WERI-Rb-1 (cell line): ENCODE data around the gene KCNJ3.
A peak's percentile ranks its signal among the peaks of the same experiment; 100 is the strongest.

Experiments
- DNase-seq: peaks from one replicate; pipeline ENCODE4 v3.0.0-alpha.2; 2020
- H3K27ac ChIP-seq: fragments of 250-450 bp; sonication (Bioruptor Pico); 2 replicates; pipeline ENCODE4 v1.5.1; 2020; ENCODE audit warnings: mild to moderate bottlenecking, moderate library complexity
- H3K27me3 ChIP-seq: fragments of 250-450 bp; sonication (Bioruptor Pico); 2 replicates; pipeline ENCODE4 v1.5.1; 2021; ENCODE audit warnings: mild to moderate bottlenecking, low read depth, moderate library complexity; ENCODE audit not compliant: insufficient read depth, severe bottlenecking
- H3K36me3 ChIP-seq: fragments of 250-450 bp; sonication (Bioruptor Pico); 2 replicates; pipeline ENCODE4 v1.5.1; 2020; ENCODE audit warnings: mild to moderate bottlenecking, moderate library complexity
- H3K4me3 ChIP-seq: 2 replicates; pipeline ENCODE4 v1.5.1; 2011; ENCODE audit warnings: low read depth, mild to moderate bottlenecking, control low read depth, low read length
- H3K9me3 ChIP-seq: fragments of 250-450 bp; sonication (Bioruptor Pico); 2 replicates; pipeline ENCODE4 v1.5.1; 2021; ENCODE audit warnings: mild to moderate bottlenecking, moderate library complexity; ENCODE audit not compliant: severe bottlenecking
- CTCF ChIP-seq: IDR thresholded peaks from 2 replicates; pipeline ENCODE4 v1.5.1; 2011; ENCODE audit warnings: low read depth, mild to moderate bottlenecking, control low read depth, inconsistent platforms, low read length

Gene KCNJ3

GRCh38 chr2:154698296-154698720 is at the start of gene KCNJ3:
Gene KCNJ3 (plus strand): TSS chr2:154698695. CDS start chr2:154698776, 81 bp downstream.
- TF ChIP-seq CTCF, result no peak
- H3K27ac ChIP-seq, result no peak within 1 kb of the TSS
- H3K36me3 ChIP-seq, result no peaks in the 10 kb centered on the region
- H3K9me3 ChIP-seq, result no peaks in the 10 kb centered on the region
- no peak for DNase-seq
- H3K27me3 ChIP-seq, result peaks cover 7% of the 10 kb centered on the region
- H3K4me3 ChIP-seq, result peak within 1 kb of the TSS; percentile 79

GRCh38 chr2:154655499-154655898 is 43.0 kb upstream of the KCNJ3 start:
- H3K27me3 ChIP-seq, result no peaks in the 10 kb centered on the region
- TF ChIP-seq CTCF, result no peak
- no peak overlapping the region for H3K27ac ChIP-seq

GRCh38 chr2:154658854-154659253 is 39.6 kb upstream of the KCNJ3 start:
- DNase-seq, result no peak
- H3K27ac ChIP-seq, result no peak overlapping the region
- H3K9me3 ChIP-seq, result no peaks in the 10 kb centered on the region
- H3K36me3 ChIP-seq, result no peaks in the 10 kb centered on the region
- no peak overlapping the region for H3K4me3 ChIP-seq
- no peak for TF ChIP-seq CTCF
- no peaks in the 10 kb centered on the region for H3K27me3 ChIP-seq

More at GRCh38 chr2:154655499-154655898, 43.0 kb upstream of the KCNJ3 start:
- no peak for DNase-seq
- Histone ChIP-seq H3K4me3 (no peak overlapping the region), H3K36me3 (no peaks in the 10 kb centered on the region), H3K9me3 (no peaks in the 10 kb centered on the region)

- no peak for TF ChIP-seq CTCF
- H3K9me3 ChIP-seq, result no peaks in the 10 kb centered on the region
- no peak for DNase-seq
- H3K36me3 ChIP-seq, result no peaks in the 10 kb centered on the region
- no peak overlapping the region for H3K4me3 ChIP-seq
- no peaks in the 10 kb centered on the region for H3K27me3 ChIP-seq
- H3K27ac ChIP-seq, result no peak overlapping the region
Measured at GRCh38 chr2:154664248-154664647, 34.2 kb upstream of the KCNJ3 start.

GRCh38 chr2:154670083-154670482 is 28.4 kb upstream of the KCNJ3 start:
- no peaks in the 10 kb centered on the region for H3K27me3 ChIP-seq
- H3K9me3 ChIP-seq, result no peaks in the 10 kb centered on the region
- H3K27ac ChIP-seq, result no peak overlapping the region
- DNase-seq, result no peak
- H3K36me3 ChIP-seq, result no peaks in the 10 kb centered on the region
- no peak for TF ChIP-seq CTCF
- no peak overlapping the region for H3K4me3 ChIP-seq

GRCh38 chr2:154673694-154674093 is 24.8 kb upstream of the KCNJ3 start:
- Histone ChIP-seq H3K36me3 (no peaks in the 10 kb centered on the region), H3K4me3 (no peak overlapping the region), H3K27ac (no peak overlapping the region), H3K27me3 (no peaks in the 10 kb centered on the region), H3K9me3 (no peaks in the 10 kb centered on the region)
- DNase-seq, result no peak
- no peak for TF ChIP-seq CTCF
